Endodermal cell (in vitro differentiated cells): ENCODE data around the gene DLX1. TPM values are rescaled to one million over a fixed set of nuclear protein-coding genes. Genes with fewer than 3 reads are reported as not detected.

Experiments used
- DNase-seq: peaks from one replicate; pipeline ENCODE4 v3.0.0-alpha.2; 2017
- H3K27ac ChIP-seq: 2 replicates; pipeline ENCODE4 v1.5.1; 2013; ENCODE audit warnings: mild to moderate bottlenecking, low read depth, low read length, moderate library complexity
- H3K27me3 ChIP-seq: 2 replicates; pipeline ENCODE4 v1.6.1; 2013; ENCODE audit warnings: mild to moderate bottlenecking, low read length, moderate library complexity; ENCODE audit not compliant: insufficient read depth, control insufficient read depth, poor library complexity, severe bottlenecking
- H3K36me3 ChIP-seq: 2 replicates; pipeline ENCODE4 v1.7.0; 2013; ENCODE audit warnings: mild to moderate bottlenecking, low read length, moderate library complexity; ENCODE audit not compliant: control insufficient read depth, insufficient read depth
- H3K4me1 ChIP-seq: one replicate; pipeline ENCODE4 v1.7.0; 2013; ENCODE audit warnings: low read length; ENCODE audit not compliant: control insufficient read depth, insufficient read depth
- H3K4me3 ChIP-seq: 2 replicates; pipeline ENCODE4 v1.5.1; 2013; ENCODE audit warnings: mild to moderate bottlenecking, low read length, moderate library complexity
- H3K9ac ChIP-seq: 2 replicates; pipeline ENCODE4 v1.6.1; 2013; ENCODE audit warnings: mild to moderate bottlenecking, low read length, moderate library complexity; ENCODE audit not compliant: poor library complexity, severe bottlenecking; ENCODE audit errors: extremely low read depth
- H3K9me3 ChIP-seq: 2 replicates; pipeline ENCODE4 v1.6.1; 2013; ENCODE audit warnings: mild to moderate bottlenecking, low read length, moderate library complexity; ENCODE audit not compliant: control insufficient read depth
- H3K27ac Mint-ChIP-seq: 2 replicates; pipeline ENCODE4 v1.8.0; 2020; ENCODE audit warnings: mixed read lengths
- H3K27me3 Mint-ChIP-seq: 2 replicates; pipeline ENCODE4 v1.8.0; 2021; ENCODE audit warnings: mild to moderate bottlenecking, mixed read lengths; ENCODE audit not compliant: insufficient read depth
- H3K36me3 Mint-ChIP-seq: 2 replicates; pipeline ENCODE4 v1.8.0; 2020; ENCODE audit warnings: low read depth, mixed read lengths
- H3K4me1 Mint-ChIP-seq: 2 replicates; pipeline ENCODE4 v1.8.0; 2020; ENCODE audit warnings: mixed read lengths
- H3K4me3 Mint-ChIP-seq: 2 replicates; pipeline ENCODE4 v1.8.0; 2020; ENCODE audit warnings: mild to moderate bottlenecking, moderate library complexity, mixed read lengths
- H3K9me3 Mint-ChIP-seq: 2 replicates; pipeline ENCODE4 v1.8.0; 2020; ENCODE audit warnings: mild to moderate bottlenecking, mixed read lengths
- CTCF ChIP-seq: fragments of 200-600 bp; sonication (generic); conservative IDR thresholded peaks from 2 replicates; pipeline ENCODE4 v1.5.0; 2021; ENCODE audit warnings: antibody characterized with exemption, mild to moderate bottlenecking
- WGBS, 2 experiments: methylation state at CpG; one replicate each; pipeline versions ENCODE4 v1.1.5 to v1.1.7; 2013; ENCODE audit warnings: missing lambda C conversion rate in 2 of 2, mixed read lengths in 1 of 2; ENCODE audit not compliant: insufficient coverage in 1 of 2, insufficient read length in 1 of 2; 5-methylcytosine and 5-hydroxymethylcytosine counted together
- long read RNA-seq, 4 experiments: library from polyadenylated mRNA in 2 of 4; library from RNA in 1 of 4; library from capped mRNA in 1 of 4; stranded (forward) in 3 of 4; unstranded in 1 of 4; transcript quantifications; one replicate each; pipeline ENCODE4 v2.0.0, GENCODE V29; 2020 to 2021; ENCODE audit warnings: inconsistent platforms in 1 of 4
- polyA plus RNA-seq, 2 experiments: library from polyadenylated mRNA; stranded (reverse); fragments of 50-300 nt; gene quantifications; one replicate each; pipeline ENCODE4 v1.2.3, GENCODE V29; 2013
- total RNA-seq, 2 donors: library from RNA; stranded (reverse); fragmentation: NEBNext Ultra II Directional in 1 of 2; extraction: Animal tissue kit (Norgen Biotek cat#: 25700) in 1 of 2; gene quantifications; 2 replicates in 1 of 2; 3 replicates in 1 of 2; pipeline ENCODE4 v1.2.1, GENCODE V29; 2021

DLX1 gene
- not detected for total RNA-seq
- 10.5 TPM for polyA plus RNA-seq (2013, experiment 1 of 2)
- 14.9 TPM for polyA plus RNA-seq (2013, experiment 2 of 2)
- long read RNA-seq, experiment 1, result 0 reads
- long read RNA-seq, experiment 2, result 0 reads
- long read RNA-seq, experiment 3, result 0 reads
- long read RNA-seq, experiment 4, result 0 reads

GRCh38 chr2:172085460-172086159 is at the start of gene DLX1:
TSS of gene DLX1 (plus strand) at chr2:172085507. CDS start at chr2:172085678, 171 bp downstream.
- peaks cover 100% of the 10 kb centered on the region for H3K27me3 ChIP-seq
- H3K27ac Mint-ChIP-seq, result no peak within 1 kb of the TSS
- H3K36me3 Mint-ChIP-seq, result no peaks in the 10 kb centered on the region
- H3K27ac ChIP-seq, result no peak within 1 kb of the TSS
- H3K27me3 Mint-ChIP-seq, result peaks cover 100% of the 10 kb centered on the region
- WGBS, 2 experiments, result 2 to 5% methylated on average over 13 to 31 of the region's 34 CpGs
- H3K36me3 ChIP-seq, result no peaks in the 10 kb centered on the region
- H3K9ac ChIP-seq, result no peak within 1 kb of the TSS
- no peaks in the 10 kb centered on the region for H3K9me3 Mint-ChIP-seq
- peaks cover 11% of the 10 kb centered on the region for H3K4me1 ChIP-seq
- TF ChIP-seq CTCF, result no peak
- H3K4me1 Mint-ChIP-seq, result peaks cover 57% of the 10 kb centered on the region
- H3K4me3 ChIP-seq, result peak within 1 kb of the TSS; percentile 61
- no peak for DNase-seq
- H3K9me3 ChIP-seq, result no peaks in the 10 kb centered on the region
- peak within 1 kb of the TSS; percentile 53 for H3K4me3 Mint-ChIP-seq

DNA sequence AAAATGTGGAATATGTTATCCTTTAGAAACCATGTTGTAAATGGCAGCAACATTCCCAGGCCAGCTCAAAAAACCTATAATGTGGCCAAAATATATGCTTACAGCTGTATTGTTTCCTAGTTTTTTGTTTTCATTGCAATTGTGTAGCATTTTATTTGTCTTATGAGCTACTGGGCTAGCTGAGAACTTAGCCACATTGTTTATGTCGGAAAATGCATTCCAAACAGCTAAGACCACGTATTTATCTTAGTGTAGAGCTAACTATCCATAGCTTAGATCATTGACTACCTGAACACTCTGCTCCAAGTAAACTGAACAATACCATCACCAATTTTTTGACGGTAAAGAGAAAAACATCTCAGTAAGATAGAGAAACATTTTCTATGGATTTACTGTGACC is 47.2 kb upstream of the DLX1 start:
- no peaks in the 10 kb centered on the region for H3K36me3 Mint-ChIP-seq
- H3K27me3 Mint-ChIP-seq, result no peaks in the 10 kb centered on the region
- Histone ChIP-seq H3K27me3 (no peaks in the 10 kb centered on the region), H3K4me3 (no peak overlapping the region), H3K36me3 (no peaks in the 10 kb centered on the region), H3K9me3 (no peaks in the 10 kb centered on the region), H3K27ac (no peak overlapping the region), H3K4me1 (no peaks in the 10 kb centered on the region), H3K9ac (no peak overlapping the region)
- no peaks in the 10 kb centered on the region for H3K4me1 Mint-ChIP-seq
- no peak overlapping the region for H3K27ac Mint-ChIP-seq
- no peak for DNase-seq
- no peaks in the 10 kb centered on the region for H3K9me3 Mint-ChIP-seq
- WGBS, 2 experiments, result 93 to 100% methylated on average over 1 to 3 of the region's 3 CpGs
- H3K4me3 Mint-ChIP-seq, result no peak overlapping the region
- TF ChIP-seq CTCF, result no peak

GRCh38 chr2:172038604-172039003 is 46.7 kb upstream of the DLX1 start:
- no peak overlapping the region for H3K4me3 Mint-ChIP-seq
- no peaks in the 10 kb centered on the region for H3K36me3 ChIP-seq
- no peaks in the 10 kb centered on the region for H3K27me3 ChIP-seq
- no peaks in the 10 kb centered on the region for H3K27me3 Mint-ChIP-seq
- H3K9ac ChIP-seq, result no peak overlapping the region
- H3K9me3 ChIP-seq, result no peaks in the 10 kb centered on the region
- WGBS, 2 experiments, result 67 to 96% methylated on average over 1 of the region's 2 CpGs
- no peaks in the 10 kb centered on the region for H3K36me3 Mint-ChIP-seq
- no peaks in the 10 kb centered on the region for H3K4me1 ChIP-seq
- H3K9me3 Mint-ChIP-seq, result no peaks in the 10 kb centered on the region
- H3K27ac Mint-ChIP-seq, result no peak overlapping the region
- TF ChIP-seq CTCF, result no peak
- no peaks in the 10 kb centered on the region for H3K4me1 Mint-ChIP-seq
- peak overlapping the region; percentile 16 for H3K27ac ChIP-seq
- H3K4me3 ChIP-seq, result no peak overlapping the region
- no peak for DNase-seq
